ENCODE measurements around the gene NDUFA1.
"Not testable (repeated sequence)": the region's sequence is repeated elsewhere in the genome, so short reads cannot be mapped to it uniquely, and the experiment has no call there.

Gene NDUFA1

GRCh38 chrX:119871599-119872395, at the start of gene NDUFA1, which contains the start of gene RNF113A:
TSS of gene NDUFA1 (plus strand) at chrX:119871832. CDS start at chrX:119871912, 80 bp downstream.
TSS of gene RNF113A (minus strand) at chrX:119871733. CDS start at chrX:119871613, 120 bp downstream.
- peak within 1 kb of the TSS; percentile 85 for H3K9ac ChIP-seq
- peak within 1 kb of the TSS; percentile 78 for H3K4me2 ChIP-seq
- no peak for TF ChIP-seq Cebpa-rat (IDR thresholded peaks at IDR 0.05)
- peak within 1 kb of the TSS; percentile 73 for H3K4me3 ChIP-seq
- no peaks in the 10 kb centered on the region for H3K27me3 ChIP-seq
- peak within 1 kb of the TSS; percentile 83 for H3K27ac ChIP-seq
- H3K9me3 ChIP-seq = peaks cover 9% of the 10 kb centered on the region; the same call in 1 of the 2 replicates
- peaks cover 45% of the 10 kb centered on the region for H4K20me1 ChIP-seq
- H3K4me1 ChIP-seq = peaks cover 21% of the 10 kb centered on the region
- peaks cover 14% of the 10 kb centered on the region for H3K36me3 ChIP-seq

GRCh38 chrX:119824221-119824620, 47.4 kb upstream of the NDUFA1 start:
- H3K4me3 ChIP-seq, H4K20me1 ChIP-seq, H3K9ac ChIP-seq, H3K27ac ChIP-seq, H3K4me2 ChIP-seq, H3K9me3 ChIP-seq, H3K27me3 ChIP-seq: not testable (repeated sequence)
- peaks cover 63% of the 10 kb centered on the region for H3K4me1 ChIP-seq
- H3K36me3 ChIP-seq = peaks cover 11% of the 10 kb centered on the region; the same call in 1 of the 2 replicates

- Histone ChIP-seq H3K36me3 (peaks cover 26% of the 10 kb centered on the region), H3K4me1 (peaks cover 58% of the 10 kb centered on the region), H3K27me3 (no peaks in the 10 kb centered on the region), H3K27ac (no peak overlapping the region), H3K4me2 (peak overlapping the region; percentile 8; the same call in 1 of the 2 replicates), H3K9me3 (no peaks in the 10 kb centered on the region), H3K9ac (no peak overlapping the region), H4K20me1 (no peaks in the 10 kb centered on the region), H3K4me3 (no peak overlapping the region)
- TF ChIP-seq Cebpa-rat (IDR thresholded peaks at IDR 0.05) = no peak
These were observed 45.2 kb upstream of the NDUFA1 start for GRCh38 chrX:119826399-119826959.

DNA sequence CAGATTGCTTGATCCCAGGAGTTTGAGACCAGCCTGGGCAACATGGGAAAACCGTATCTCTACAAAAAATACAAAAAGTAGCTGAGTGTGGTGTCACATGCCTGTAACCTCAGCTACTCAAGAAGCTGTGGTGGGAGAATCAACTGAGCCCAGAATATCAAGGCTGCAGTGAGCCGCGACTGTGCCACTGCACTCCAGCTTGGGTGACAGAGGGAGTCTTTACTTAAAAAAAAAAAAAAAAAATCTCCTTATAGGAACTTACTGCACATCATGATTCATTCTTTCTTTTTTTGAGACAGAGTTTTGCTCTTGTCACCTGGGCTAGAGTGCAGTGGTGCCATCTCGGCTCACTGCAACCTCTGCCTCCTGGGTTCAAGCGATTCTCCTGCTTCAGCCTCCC, 43.2 kb upstream of the NDUFA1 start:
- Histone ChIP-seq H4K20me1 (no peaks in the 10 kb centered on the region), H3K36me3 (peaks cover 45% of the 10 kb centered on the region), H3K4me1 (peaks cover 52% of the 10 kb centered on the region), H3K4me2 (peak overlapping the region; percentile 43), H3K9ac (no peak overlapping the region), H3K27ac (no peak overlapping the region), H3K27me3 (no peaks in the 10 kb centered on the region), H3K4me3 (no peak overlapping the region), H3K9me3 (no peaks in the 10 kb centered on the region)
- no peak for TF ChIP-seq Cebpa-rat (IDR thresholded peaks at IDR 0.05)

- H3K27me3 ChIP-seq = no peaks in the 10 kb centered on the region
- peak overlapping the region; percentile 8; the same call in 1 of the 2 replicates for H3K9ac ChIP-seq
- H3K4me1 ChIP-seq = peaks cover 45% of the 10 kb centered on the region
- H4K20me1 ChIP-seq = no peaks in the 10 kb centered on the region
- peak overlapping the region; percentile 67 for H3K4me2 ChIP-seq
- peak overlapping the region; percentile 45; the same call in 1 of the 2 replicates for H3K27ac ChIP-seq
- H3K36me3 ChIP-seq = peaks cover 79% of the 10 kb centered on the region
- TF ChIP-seq Cebpa-rat (IDR thresholded peaks at IDR 0.05) = no peak
- H3K9me3 ChIP-seq = no peaks in the 10 kb centered on the region
- H3K4me3 ChIP-seq = no peak overlapping the region; the same call in 1 of the 2 replicates
These were observed 37.7 kb upstream of the NDUFA1 start for GRCh38 chrX:119833905-119834304.

DNA sequence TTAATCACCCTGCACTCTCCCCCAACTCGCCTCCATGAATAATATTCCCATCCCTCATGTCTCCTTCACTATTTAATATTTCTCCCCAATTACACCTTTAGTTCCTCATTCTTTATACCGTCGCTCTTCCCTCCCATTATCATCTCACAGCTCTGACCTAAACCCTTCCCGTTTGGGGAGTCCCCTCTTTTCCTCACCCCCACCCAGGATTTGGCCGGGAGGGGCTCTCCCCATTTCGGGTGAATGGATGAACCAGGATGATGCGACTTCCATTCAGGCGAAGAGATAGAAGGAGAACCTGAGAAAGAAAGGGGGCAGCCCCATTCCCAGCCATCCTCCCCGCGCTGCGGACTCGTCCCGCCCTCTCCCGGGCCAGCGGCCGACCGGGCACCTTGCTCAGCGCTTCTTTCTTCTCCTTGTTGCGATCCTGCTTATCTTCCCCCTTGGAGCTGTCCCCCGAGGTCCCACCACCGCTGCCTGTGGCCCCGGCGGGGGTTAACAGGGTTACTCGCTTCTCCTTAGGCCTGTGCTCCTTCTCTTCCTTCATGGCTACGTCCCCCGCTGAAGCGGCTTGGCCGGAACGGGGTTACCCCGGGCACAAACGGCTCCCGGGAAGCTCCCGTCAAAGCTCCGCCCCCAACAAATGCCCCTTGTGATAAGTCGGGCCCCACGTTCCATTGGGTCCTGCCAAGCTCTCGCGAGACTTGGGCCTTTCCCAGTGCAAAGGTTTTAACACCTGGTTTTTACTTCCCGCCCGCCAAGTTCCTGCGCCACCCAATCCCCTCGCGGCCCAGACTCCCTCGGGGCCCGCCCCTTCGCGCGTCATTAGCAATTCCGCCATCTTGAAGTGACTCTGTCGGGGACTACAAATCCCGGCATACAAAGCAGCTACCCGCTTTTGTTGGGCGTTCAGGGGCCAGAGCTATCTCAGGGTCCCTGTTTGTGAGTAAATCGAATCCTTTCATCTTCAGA, 19.0 kb upstream of the NDUFA1 start, which contains the start of gene UPF3B:
UPF3B (minus strand) TSS at position 582 of the 972 bp plus-strand sequence; CDS start at position 547, 35 bp downstream.
- Histone ChIP-seq H3K4me3 (peak within 1 kb of the TSS; percentile 80), H3K9me3 (no peaks in the 10 kb centered on the region), H3K9ac (peak within 1 kb of the TSS; percentile 88), H3K27me3 (no peaks in the 10 kb centered on the region), H3K4me2 (peak within 1 kb of the TSS; percentile 73), H4K20me1 (no peaks in the 10 kb centered on the region), H3K36me3 (peaks cover 22% of the 10 kb centered on the region), H3K4me1 (peaks cover 15% of the 10 kb centered on the region), H3K27ac (peak within 1 kb of the TSS; percentile 87)
- no peak for TF ChIP-seq Cebpa-rat (IDR thresholded peaks at IDR 0.05)

- no peak for TF ChIP-seq Cebpa-rat (IDR thresholded peaks at IDR 0.05)
- no peaks in the 10 kb centered on the region for H4K20me1 ChIP-seq
- H3K9me3 ChIP-seq = no peaks in the 10 kb centered on the region
- H3K4me2 ChIP-seq = peak overlapping the region; percentile 73
- peak overlapping the region; percentile 80 for H3K4me3 ChIP-seq
- peaks cover 15% of the 10 kb centered on the region for H3K4me1 ChIP-seq
- peak overlapping the region; percentile 65 for H3K9ac ChIP-seq
- H3K27ac ChIP-seq = no peak overlapping the region
- peaks cover 15% of the 10 kb centered on the region; the same call in 1 of the 2 replicates for H3K36me3 ChIP-seq
- no peaks in the 10 kb centered on the region for H3K27me3 ChIP-seq
These were observed 18.2 kb upstream of the NDUFA1 start for GRCh38 chrX:119853444-119853843.

GRCh38 chrX:119870626-119871131, 953 bp upstream of the NDUFA1 start:
- peak overlapping the region; percentile 78 for H3K4me2 ChIP-seq
- H3K9ac ChIP-seq = peak overlapping the region; percentile 85
- H3K27me3 ChIP-seq = no peaks in the 10 kb centered on the region
- no peak for TF ChIP-seq Cebpa-rat (IDR thresholded peaks at IDR 0.05)
- peaks cover 39% of the 10 kb centered on the region for H4K20me1 ChIP-seq
- peak overlapping the region; percentile 73 for H3K4me3 ChIP-seq
- peaks cover 21% of the 10 kb centered on the region for H3K4me1 ChIP-seq
- H3K27ac ChIP-seq = peak overlapping the region; percentile 83
- H3K9me3 ChIP-seq = peaks cover 9% of the 10 kb centered on the region; the same call in 1 of the 2 replicates
- H3K36me3 ChIP-seq = peaks cover 9% of the 10 kb centered on the region

DNA sequence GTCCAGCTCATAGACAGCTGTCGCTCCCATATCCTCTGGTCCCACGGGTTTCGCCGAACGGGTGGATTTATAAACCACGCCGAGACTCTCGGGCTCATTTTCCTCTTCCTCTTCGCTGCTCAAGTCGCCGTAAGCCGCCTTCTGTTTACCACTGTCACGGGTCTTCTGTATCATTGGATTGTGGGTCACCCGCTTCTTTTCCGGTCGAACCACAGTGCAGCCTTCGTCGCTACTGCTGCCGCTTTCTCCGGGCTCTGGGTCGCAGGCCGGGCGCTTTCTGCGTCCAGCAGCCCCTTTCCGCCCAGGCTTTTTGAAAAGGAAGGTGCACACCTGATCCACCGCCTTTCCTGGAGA, 410 bp upstream of the NDUFA1 start:
- Histone ChIP-seq H4K20me1 (peaks cover 45% of the 10 kb centered on the region), H3K4me2 (peak overlapping the region; percentile 78), H3K9ac (peak overlapping the region; percentile 85), H3K36me3 (peaks cover 13% of the 10 kb centered on the region), H3K27me3 (no peaks in the 10 kb centered on the region), H3K4me1 (peaks cover 21% of the 10 kb centered on the region), H3K4me3 (peak overlapping the region; percentile 73), H3K27ac (peak overlapping the region; percentile 83), H3K9me3 (peaks cover 9% of the 10 kb centered on the region; the same call in 1 of the 2 replicates)
- TF ChIP-seq Cebpa-rat (IDR thresholded peaks at IDR 0.05) = no peak

Measured in BLaER1 (cell line).